HG03442 (cell line): ENCODE measurements around the gene JAG2.

ENCODE experiments used
- ATAC-seq: cut with Tn5 transposase; IDR thresholded peaks from one replicate; pipeline ENCODE4 v1.9.1; 2021; ENCODE audit warnings: mild to moderate bottlenecking, moderate library complexity; ENCODE audit not compliant: unreplicated experiment

The JAG2 gene

DNA sequence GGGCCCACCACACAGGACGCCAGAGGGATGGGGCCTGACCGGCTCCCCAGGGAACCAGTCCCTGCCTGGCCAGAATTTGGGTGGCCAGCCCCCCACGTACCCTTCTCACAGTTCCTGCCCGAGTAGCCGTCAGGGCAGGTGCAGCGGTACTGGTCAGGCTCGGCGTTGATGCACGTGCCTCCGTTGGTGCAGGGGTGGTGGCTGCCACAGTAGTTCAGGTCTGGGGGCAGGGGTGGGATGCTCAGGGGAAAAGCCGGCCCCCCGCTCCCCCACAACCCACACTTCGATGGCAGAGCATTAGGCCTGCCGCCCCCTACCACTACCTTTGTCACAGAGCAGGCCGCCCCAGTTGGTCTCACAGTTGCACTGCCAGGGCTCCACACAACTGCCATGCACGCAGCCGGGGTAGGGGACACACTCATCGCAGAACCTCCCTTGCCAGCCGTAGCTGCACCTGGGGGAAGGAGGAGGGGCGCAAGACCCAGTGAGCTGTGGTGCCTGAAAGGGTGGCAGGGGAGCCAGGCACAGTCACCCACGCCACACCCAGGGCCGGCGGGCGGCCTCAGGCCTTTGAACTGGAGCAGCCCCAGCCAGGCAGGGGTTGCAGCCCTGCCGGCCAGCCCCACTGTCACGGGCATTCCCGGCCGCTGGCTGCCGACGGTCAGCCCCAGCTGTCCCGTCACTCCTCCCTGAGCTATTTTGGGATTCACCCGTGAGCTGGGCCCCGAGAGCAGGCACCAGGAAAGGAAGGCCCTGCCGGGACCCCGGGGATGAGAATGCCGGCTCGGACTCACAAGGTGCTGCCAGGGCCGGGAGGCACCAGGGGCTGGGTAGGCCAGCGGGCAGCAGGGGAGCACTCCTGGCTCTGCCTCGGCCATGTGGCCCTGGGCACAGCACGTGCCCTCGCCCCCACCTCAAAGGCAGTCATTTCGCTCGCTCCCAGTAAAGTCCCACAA is 16.5 kb downstream of the JAG2 start:
- no peak for ATAC-seq

DNA sequence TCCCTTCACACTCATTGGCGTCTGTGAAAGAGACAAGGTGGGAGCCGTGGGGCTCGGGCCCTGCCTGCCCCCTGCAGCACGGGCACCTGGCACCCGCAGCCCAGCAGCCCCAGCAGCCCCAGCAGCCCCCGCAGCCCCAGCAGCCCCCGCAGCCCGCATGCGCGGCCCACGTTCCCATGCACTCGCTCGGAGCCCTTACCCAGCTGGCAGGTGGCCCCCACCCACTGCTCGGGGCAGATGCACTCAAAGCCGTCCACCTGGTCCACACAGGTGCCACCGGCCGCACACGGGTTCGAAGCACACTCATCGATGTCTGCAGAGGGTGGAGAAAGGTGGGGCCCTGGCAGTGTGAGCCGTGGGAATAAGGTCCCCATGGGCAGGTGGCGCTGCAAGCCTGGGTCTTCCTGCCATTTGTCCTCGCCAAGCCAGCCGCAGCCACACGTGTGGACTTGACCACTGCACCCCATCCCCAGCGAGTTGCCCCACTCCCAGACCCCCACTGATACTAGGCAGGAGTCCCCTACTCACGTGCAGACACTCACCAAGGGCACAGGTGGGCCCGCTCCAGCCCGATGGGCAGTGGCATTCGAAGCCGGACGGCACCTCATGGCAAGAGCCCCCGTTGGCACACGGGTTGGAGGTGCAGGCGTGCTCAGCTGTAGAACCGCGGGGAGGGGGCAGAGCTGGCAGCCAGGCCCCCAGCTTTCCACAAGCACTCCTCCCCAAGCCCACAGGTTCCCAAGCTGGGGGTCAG is 17.3 kb downstream of the JAG2 start:
- no peak for ATAC-seq

DNA sequence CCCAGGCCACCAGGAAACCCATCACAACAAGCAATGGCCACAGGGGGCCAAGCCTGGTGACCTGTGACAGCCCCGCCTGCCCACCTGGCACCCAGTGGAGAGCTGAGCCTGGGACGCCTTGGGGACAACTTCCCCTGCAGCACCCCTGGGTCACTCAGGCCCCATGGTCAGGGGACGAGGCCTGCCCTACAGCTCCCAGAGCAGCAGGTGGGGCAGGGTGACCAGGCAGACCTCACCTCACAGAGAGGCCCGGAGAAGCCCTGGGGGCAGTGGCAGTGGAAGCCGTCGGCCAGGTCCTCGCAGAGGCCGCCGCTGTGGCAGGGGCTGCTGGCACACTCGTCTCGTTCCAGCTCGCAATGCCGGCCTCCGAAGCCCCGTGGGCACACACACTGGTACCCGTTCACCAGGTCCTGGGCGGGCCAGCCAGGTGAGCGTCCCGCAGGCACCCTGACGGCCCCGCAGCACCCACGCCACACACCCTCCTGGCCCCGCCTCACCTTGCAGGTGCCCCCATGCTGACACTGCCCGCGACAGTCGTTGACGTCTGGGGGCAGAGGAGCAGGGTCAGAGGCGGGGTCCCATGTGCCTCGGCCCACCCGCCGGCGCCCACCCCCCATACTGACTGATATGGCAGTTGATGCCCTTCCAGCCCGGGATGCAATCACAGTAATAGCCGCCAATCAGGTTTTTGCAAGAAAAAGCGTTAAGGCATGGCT is 18.1 kb downstream of the JAG2 start:
- no peak for ATAC-seq

DNA sequence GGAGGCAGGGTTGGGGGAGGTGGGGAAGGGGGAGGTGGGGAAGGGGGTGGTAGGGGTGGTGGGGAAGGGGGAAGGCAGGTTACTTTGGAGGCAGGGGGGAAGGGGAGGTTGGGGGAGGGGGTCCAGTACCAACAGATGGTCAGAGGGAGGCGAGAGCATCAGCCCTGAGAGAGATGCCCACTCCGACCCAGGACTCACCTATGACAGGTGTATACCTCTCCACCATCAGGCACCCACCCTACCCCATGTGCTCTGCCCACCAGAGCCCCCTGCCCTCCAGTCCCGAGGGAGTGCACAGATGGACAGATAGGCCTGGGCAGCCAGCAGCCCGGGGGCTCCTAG is 18.6 kb downstream of the JAG2 start:
- no peak for ATAC-seq

DNA sequence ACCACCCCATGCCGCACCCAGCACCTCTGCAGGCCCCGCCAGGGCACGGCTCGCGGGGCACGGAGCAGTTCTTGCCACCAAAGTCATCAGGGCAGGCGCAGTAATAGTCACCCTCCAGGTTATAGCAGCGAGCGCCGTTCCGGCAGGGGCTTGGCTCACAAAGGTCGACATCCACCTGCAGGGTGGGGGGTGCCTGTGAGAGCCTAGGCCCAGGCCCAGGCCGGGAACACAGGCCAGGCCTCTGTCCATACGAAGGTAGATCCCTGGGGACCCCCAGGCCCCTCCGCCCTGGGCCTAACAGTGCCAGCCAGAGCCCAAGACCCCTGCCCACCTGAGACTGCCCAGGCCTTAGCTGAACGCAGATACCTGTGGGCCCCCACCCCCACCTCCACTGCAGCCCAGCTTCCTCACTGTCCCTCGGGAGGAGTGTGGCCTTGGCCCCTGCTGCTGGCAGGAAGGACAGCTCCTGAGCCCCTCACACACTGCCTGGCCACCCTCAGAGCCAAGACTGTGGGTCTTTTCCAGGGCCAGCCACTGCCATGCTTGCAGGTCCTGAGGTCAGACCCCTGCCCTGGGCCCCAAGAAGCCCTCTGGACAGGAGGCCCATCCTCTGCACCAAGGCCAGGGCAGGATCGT is 19.3 kb downstream of the JAG2 start:
- no peak for ATAC-seq

DNA sequence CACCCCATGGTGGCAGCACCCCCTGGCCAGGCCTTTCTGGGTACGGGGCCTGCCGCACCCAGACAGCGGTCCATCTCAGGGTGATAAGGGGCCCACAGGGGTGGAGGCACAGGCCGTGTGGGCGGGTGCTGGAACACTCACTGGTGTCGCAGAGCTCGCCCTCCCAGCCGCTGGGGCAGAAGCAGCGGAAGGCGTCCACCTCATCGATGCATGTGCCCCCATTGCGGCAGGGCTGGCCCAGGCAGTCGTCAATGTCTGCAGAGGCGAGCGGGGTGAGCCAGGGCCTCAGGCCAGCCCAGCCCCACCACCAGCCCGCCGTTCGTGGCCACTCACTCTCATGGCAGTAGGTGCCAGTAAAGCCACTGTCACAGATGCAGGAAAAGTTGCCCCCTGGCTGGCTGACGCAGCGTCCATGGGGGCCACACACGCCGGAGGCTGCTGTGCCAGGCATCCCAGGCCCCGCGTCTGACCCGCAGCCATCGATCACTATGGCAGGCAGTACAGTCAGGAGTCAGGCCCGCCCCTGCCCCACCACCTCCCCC is 19.9 kb downstream of the JAG2 start:
- ATAC-seq = no peak

DNA sequence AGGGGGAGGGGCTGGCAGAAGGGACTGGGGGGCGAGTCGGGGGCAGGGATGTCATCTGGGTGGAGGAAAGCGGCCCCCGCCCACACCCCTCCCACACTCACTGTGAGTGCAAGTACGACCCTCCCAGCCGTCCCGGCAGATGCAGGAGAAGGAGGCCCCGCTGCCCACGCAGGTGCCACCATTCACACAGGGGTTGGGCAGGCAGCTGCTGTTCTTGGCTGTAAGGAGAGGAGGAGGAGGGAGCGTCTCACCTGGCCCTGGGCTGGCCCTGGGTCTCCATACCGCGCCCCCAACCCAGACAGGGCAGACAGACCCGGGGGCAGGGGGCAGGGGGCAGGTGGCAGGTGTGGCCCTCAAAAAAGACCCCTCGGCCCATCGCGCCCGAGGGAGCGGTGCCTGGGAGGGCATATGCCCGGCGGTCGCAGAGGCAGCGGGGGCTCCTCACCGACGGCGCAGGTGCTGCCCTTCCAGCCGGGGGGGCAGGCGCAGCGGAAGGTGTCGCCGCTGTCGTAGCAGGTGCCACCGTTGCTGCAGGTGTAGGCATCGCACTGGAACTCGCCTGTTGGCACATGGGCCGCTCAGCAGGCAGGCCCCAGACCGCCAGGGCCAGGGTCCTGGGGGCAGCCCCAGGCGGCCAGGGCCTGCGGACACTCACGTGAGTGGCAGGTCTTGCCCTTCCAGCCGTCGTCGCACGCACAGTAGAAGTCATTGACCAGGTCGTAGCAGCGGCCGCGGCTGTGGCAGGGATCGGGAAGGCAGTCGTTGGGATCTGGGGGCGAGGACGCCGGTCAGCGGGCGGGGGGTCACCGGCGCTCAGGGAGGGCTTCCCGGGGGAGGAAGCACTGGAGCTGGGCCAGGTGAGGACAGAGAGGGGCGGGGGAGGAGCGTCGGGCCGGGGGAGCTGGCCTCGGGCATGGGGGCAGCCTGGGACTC is 20.6 kb downstream of the JAG2 start:
- no peak for ATAC-seq

DNA sequence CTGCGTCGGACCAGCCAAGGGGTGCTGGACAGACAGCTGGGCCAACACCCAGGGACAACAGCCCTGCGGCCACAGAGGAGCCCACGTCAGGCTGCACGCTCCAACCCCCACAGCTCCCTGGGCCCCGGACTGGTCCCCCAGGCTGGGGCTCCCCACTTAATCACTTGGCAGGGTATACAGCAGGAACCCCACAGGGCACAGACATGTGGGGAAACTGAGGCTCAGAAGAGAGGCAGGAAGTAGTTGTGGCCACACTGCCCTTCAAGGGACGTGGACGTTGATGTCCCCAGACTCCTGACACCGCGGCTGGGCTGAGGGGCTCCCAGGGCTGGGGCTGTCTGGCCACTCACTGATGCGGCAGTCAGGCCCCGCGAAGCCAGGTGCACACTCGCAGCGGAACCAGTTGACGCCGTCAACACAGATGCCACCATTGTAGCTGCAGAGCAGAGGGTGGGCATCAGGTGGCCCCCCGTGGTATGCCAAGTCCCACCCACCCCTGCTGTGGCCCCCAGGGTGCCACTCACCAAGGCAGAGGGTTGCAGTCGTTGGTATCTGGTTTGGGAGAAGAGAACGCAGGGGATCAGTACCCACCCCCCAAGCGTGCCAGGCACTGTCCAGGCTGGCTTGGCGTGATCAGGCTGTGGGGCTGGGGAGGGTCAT is 21.5 kb downstream of the JAG2 start:
- no peak for ATAC-seq

DNA sequence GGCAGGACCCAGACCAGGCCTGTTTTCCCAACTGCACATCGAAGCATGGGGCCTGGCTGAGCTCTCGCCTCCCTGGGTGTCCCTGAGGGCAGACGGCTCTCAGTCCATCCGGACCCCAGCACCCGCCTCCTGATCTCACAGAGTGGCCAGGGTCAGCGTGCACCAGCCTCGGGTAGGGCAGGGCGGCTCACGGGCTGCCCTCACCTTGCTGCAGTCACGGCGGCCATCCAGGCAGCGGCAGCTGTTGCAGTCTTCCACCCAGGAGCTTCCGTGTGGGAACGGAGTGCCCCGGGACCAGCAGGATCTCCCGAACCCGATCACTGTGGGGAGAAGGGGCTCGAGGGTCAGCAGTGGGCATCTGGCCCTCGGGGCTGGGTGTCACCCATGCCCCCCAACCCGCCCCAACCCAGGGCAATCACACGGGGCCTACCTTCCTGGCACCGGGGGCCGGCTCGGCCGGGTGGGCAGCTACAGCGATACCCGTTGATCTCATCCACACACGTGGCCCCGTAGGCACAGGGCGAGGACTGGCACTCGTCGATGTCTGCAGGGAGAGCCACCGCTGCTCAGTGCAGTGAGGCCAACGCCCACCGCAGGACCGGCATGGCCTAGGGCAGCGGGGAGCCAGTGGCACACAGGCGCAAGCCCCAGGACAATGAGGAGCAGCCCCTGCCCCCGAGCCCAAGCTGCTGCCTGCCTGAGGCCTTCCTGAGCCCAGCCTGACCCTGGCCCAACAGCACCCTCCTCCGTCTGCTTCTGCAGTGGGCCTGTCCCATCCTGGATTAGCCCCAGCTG is 22.2 kb downstream of the JAG2 start:
- ATAC-seq = no peak

DNA sequence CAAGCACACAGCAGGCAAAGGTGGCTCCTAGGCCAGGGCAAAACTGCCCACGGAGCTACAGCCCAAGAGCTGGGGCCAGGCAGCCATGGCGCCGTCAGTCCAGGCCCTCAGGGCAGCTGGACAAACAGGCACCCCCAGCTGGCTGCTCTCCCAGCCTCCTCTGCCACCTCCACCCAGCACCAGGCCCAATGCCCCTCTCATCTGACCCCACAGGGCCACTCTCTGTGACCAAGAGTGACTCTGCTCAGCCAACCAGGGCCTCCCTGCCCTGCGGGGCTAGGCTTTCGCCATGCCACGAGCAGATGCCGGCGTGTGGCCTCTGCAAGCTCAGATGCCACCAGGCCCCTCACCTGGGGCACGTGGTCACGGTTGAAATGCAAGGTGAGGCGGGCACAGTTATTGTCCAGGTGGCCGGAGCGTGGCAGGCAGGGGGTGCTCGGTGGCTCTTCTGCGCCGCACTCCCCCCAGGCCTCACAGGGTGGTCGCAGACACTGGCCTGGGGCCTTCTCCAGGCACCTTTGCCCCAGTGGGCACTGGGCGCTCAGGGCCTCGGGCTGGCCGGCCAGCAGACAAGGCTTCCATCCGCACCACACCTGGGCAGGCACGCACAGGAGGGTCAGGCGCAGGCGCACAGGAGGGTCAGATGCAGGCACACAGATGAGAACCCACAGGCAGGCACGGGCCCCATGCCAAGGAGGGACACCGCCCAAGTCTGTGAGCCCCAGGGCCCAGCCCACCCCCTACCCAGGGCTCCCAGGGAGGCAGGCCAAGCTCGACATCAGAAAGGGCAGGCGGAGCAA is 23.0 kb downstream of the JAG2 start:
- no peak for ATAC-seq

DNA sequence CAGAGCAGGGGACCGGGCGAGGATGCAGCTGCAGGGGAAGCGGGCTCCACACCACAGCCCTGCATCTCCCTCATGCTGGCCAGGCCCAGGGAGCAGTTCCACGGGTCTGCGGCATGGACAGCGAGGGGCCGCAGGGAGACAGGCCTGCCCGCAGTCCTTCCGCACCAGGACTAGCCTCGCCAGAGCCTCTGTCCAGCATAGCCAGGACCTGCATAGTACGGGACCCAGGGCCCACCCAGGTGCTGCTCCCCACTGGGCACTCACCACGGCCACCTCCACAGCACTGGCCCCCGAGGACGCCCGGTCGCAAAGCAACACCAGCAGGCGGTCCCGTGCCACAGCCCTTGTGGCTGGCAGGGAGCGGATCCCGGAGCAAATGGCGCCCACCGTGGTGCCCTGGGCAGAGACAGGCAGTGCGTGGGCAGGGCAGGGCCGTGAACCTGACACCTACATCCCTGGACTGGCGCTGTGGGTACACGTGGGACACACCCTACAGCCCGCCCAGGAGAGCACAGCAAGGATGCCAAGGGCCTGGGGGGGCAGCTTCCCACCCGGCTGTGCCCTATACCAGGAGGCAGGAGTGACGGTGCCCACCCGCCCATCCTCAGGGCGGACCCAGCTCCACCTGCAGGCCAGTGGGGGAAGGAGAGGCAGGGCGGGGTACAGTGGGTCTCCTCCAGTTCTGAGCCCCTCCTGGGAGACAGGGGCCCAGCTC is 23.8 kb downstream of the JAG2 start:
- no peak for ATAC-seq

DNA sequence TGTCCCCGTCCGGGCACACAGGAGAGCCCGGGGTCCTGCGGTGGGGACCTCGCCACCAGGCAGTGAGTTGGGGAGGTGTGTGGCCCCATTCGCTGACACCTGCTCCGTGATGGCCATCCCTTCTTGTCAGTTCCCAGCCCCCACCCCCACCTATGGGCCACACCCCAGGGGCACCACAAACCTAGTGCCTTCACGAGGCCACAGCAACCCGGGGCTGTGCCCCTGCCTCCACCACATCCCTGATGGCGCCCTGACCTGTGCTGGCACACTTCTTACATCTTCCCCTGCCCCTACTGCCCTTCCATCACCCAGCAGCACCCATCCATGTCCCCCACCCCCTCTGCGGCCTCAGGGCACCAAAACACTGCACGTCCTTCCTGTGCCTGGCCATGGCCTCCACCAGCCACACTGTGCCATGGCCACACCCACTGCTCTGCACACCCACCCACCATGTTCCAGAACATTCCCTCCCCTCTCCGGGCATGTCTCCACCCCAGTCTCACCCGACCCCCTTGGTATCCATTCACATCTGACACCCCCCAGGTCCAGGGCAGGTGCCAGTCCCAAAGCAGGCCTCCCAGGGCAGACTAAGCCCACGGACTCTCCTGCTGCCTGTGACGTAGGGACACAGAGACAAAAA is 24.4 kb downstream of the JAG2 start:
- ATAC-seq = no peak

DNA sequence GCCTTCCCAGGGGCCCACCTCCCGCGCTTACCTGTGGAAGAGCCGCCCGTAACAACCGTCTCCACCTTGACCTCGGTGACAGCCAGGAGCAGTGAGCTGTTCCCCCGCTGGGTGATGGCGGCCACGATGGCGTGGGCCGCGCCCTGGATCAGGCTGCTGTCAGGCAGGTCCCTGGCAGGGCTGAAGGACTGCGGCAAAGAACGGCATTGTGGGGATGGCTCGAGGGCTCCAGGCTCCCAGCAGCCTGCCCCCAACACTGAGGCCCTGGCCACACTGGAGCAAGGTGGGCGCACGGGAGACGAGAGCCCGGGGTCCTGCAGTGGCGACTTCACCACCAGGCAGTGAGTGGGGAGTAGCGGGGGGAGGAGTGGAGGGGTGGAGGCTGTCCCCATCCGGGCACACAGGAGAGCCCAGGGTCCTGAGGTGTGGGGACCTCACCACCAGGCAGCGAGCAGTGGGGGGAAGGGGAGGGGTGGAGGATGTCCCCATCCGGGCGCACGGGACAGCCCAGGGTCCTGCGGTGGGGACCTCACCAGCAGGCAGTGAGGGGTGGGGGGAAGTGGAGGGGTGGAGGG is 25.0 kb downstream of the JAG2 start:
- no peak for ATAC-seq

DNA sequence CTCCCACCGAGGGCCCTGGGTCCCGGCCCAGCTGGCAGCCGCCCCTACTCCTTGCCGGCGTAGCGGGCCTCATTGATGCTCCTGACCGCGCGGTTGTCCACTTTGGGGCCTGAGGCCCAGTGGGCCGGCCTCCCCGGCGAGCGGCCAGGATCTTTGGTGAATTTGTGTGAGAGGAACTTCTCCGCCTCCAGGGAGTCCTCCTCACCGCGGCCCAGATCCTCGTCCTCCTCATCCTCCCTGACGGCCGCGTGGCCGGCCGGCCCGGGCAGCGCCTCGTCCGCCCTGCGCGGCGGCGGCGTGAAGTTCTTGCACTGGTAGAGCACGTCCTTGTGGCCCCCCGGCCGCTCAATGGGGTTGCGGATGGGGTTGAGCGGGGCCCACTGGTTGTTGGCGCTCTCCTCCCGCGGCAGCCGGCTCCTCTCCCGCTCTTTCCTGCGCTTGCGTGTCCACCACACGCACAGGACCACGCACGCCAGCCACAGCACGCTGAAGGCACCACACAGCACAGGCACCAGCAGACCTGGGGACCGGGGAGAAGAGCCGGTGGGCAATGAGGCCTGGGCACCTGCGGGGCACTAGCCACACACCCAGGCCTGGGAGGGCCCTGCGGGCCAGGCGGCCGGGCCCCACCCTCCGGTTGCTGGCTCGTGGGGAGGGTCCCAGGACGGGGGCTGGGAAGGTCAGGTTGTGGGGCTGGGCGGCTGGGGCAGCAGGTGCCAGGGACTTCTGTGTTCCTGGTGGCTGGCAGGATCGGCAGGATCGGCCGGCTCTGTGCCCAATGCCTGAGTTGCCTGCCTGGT is 25.7 kb downstream of the JAG2 start:
- no peak for ATAC-seq
